HepG2 (cell line): Measurements from ENCODE around the gene RAD51AP1. TPM values are rescaled to one million over a fixed set of nuclear protein-coding genes. Genes with fewer than 3 reads are reported as not detected.

Source experiments
- ATAC-seq: fragments of 200-7000 bp; cut with Tn5 transposase; 3 replicates; pipeline ENCODE4 v1.9.1; 2020; ENCODE audit warnings: mild to moderate bottlenecking, moderate library complexity
- Bru-seq: library from RNA; stranded (reverse); fragments of 400-500 nt; gene quantifications from one replicate; lab custom pipeline; 2021; lab: Mats Ljungman, UMichigan
- BruChase-seq, 2 experiments: library from RNA; stranded (reverse); fragments of 400-500 nt; gene quantifications; one replicate each; lab custom pipeline; 2021; lab: Mats Ljungman, UMichigan
- BruUV-seq: library from RNA; stranded (reverse); fragments of 400-500 nt; replicated peaks from 2 replicates; lab custom pipeline; 2021; lab: Mats Ljungman, UMichigan
- CTCF ChIA-PET: fragments of 300-600 bp; formaldehyde crosslinking; extraction: SDS; loops from one replicate; lab custom pipeline; 2021; ENCODE audit warnings: low total read pairs, inconsistent platforms, low intra/inter-chr PET ratio; lab: Yijun Ruan, JAX
- POLR2A ChIA-PET: fragments of 350-600 bp; sonication (Branson Sonifier 250); formaldehyde crosslinking; loops from one replicate; lab custom pipeline; 2020; ENCODE audit warnings: antibody characterized with exemption, inconsistent platforms; lab: Yijun Ruan, JAX
- DNase-seq: peaks from one replicate; pipeline ENCODE4 v3.0.0-alpha.2; 2015; ENCODE audit warnings: low spot score
- FAIRE-seq: peaks from 3 replicates; lab custom pipeline; 2011; peaks lifted over from hg19 to GRCh38; lab: Jason Lieb, UNC
- H2AFZ ChIP-seq: one replicate; pipeline ENCODE4 v1.6.1; 2011; ENCODE audit warnings: low read length, inconsistent platforms
- H3K27ac ChIP-seq: fragments of 300-600 bp; 3 replicates; pipeline ENCODE4 v1.8.0; 2011; ENCODE audit warnings: mixed run types, mild to moderate bottlenecking, mixed read lengths, low read length, inconsistent platforms; ENCODE audit not compliant: insufficient read depth; ENCODE audit errors: extremely low read length
- H3K27me3 ChIP-seq, 2 experiments: fragments of 200-600 bp in 1 of 2; 2 replicates in 1 of 2; 3 replicates in 1 of 2; pipeline versions ENCODE4 v1.6.0 to v1.8.0; 2011; ENCODE audit warnings: low read length in 2 of 2, mild to moderate bottlenecking in 2 of 2, moderate library complexity in 2 of 2, inconsistent platforms in 1 of 2; ENCODE audit not compliant: insufficient read depth in 2 of 2, control insufficient read depth in 1 of 2
- H3K36me3 ChIP-seq, 2 experiments: fragments of 200-600 bp in 1 of 2; replicated peaks in 1 of 2; 2 replicates in 1 of 2; 3 replicates in 1 of 2; pipeline versions ENCODE4 v1.5.1 to v1.8.0; 2011; ENCODE audit warnings: low read length in 2 of 2, inconsistent platforms in 1 of 2; ENCODE audit not compliant: insufficient read depth in 2 of 2, control insufficient read depth in 1 of 2
- H3K4me1 ChIP-seq: 2 replicates; pipeline ENCODE4 v1.5.1; 2012; ENCODE audit warnings: low read length, inconsistent platforms; ENCODE audit not compliant: insufficient read depth
- H3K4me2 ChIP-seq: 2 replicates; pipeline ENCODE4 v1.6.0; 2011; ENCODE audit warnings: low read depth, low read length, inconsistent platforms
- H3K4me3 ChIP-seq, 3 experiments: fragments of 200-600 bp in 1 of 3; sonication (generic), shearing (Covaris generic) in 1 of 3; replicated peaks in 1 of 3; 2 replicates each; pipeline ENCODE4 v1.5.1; 2011 to 2016; ENCODE audit warnings: low read length in 3 of 3, inconsistent platforms in 2 of 3, low read depth in 2 of 3, mild to moderate bottlenecking in 2 of 3, control low read depth in 1 of 3, mixed read lengths in 1 of 3; ENCODE audit not compliant: insufficient read depth in 1 of 3
- H3K79me2 ChIP-seq: one replicate; pipeline ENCODE4 v1.6.1; 2011; ENCODE audit warnings: low read length, inconsistent platforms; ENCODE audit not compliant: insufficient read depth
- H3K9ac ChIP-seq: 2 replicates; pipeline ENCODE4 v1.6.0; 2011; ENCODE audit warnings: mild to moderate bottlenecking, low read depth, low read length, inconsistent platforms; ENCODE audit not compliant: insufficient read depth
- H3K9me3 ChIP-seq: 2 replicates; pipeline ENCODE4 v1.5.1; 2012; ENCODE audit warnings: mild to moderate bottlenecking, low read length
- H4K20me1 ChIP-seq: 2 replicates; pipeline ENCODE4 v1.6.0; 2011; ENCODE audit warnings: inconsistent platforms, mild to moderate bottlenecking, low read length, moderate library complexity; ENCODE audit not compliant: insufficient read depth
- BRD4 ChIP-seq: sonication (generic); formaldehyde crosslinking; IDR thresholded peaks from 2 replicates; pipeline ENCODE4 v1.4.0; 2020; ENCODE audit warnings: missing genetic modification reagents
- PHF5A ChIP-seq: IDR thresholded peaks from one replicate; pipeline ENCODE4 v1.6.1; 2018; ENCODE audit warnings: low read depth, missing genetic modification reagents; ENCODE audit not compliant: unreplicated experiment
- SIN3A ChIP-seq: IDR thresholded peaks from 2 replicates; pipeline ENCODE4 v1.6.1; 2011; ENCODE audit warnings: low read depth, mild to moderate bottlenecking, control low read depth, low read length, borderline replicate concordance
- TFDP1 ChIP-seq: IDR thresholded peaks from 2 replicates; pipeline ENCODE4 v1.6.1; 2016; ENCODE audit warnings: missing compliant biosample characterization, missing genetic modification reagents, borderline replicate concordance
- THAP8 ChIP-seq: sonication (generic); formaldehyde crosslinking; IDR thresholded peaks from 2 replicates; pipeline ENCODE4 v1.5.1; 2020; ENCODE audit warnings: missing genetic modification reagents, mild to moderate bottlenecking, borderline replicate concordance
- ZBTB43 ChIP-seq: sonication (generic); formaldehyde crosslinking; conservative IDR thresholded peaks from 2 replicates; pipeline ENCODE4 v1.4.0; 2020; ENCODE audit warnings: missing genetic modification reagents
- ZNF10 ChIP-seq: sonication (generic); formaldehyde crosslinking; IDR thresholded peaks from 2 replicates; pipeline ENCODE4 v1.4.0; 2020; ENCODE audit warnings: mild to moderate bottlenecking, low read depth, missing genetic modification reagents, borderline replicate concordance
- ZNF274 ChIP-seq: sonication (generic); formaldehyde crosslinking; IDR thresholded peaks from 2 replicates; pipeline ENCODE4 v1.5.1; 2020; ENCODE audit warnings: mild to moderate bottlenecking, missing genetic modification reagents
- ZNF564 ChIP-seq: sonication (generic); formaldehyde crosslinking; IDR thresholded peaks from 2 replicates; pipeline ENCODE4 v1.8.1; 2023; ENCODE audit warnings: mild to moderate bottlenecking, missing genetic modification reagents
- ZNF878 ChIP-seq: sonication (generic); formaldehyde crosslinking; IDR thresholded peaks from 2 replicates; pipeline ENCODE4 v1.8.1; 2023; ENCODE audit warnings: mild to moderate bottlenecking, missing genetic modification reagents, moderate library complexity
- WGBS: methylation state at CpG from one replicate; pipeline ENCODE4 v1.1.6; 2017; ENCODE audit warnings: low lambda C conversion rate; 5-methylcytosine and 5-hydroxymethylcytosine counted together
- in situ Hi-C: cut with HindIII; loops from 2 replicates; pipeline ENCODE4 v1.10.0; 2017; ENCODE audit warnings: low pct_unique_long_range_greater_than_20kb; ENCODE audit not compliant: extremely low pct_ligation_motif_present
- intact Hi-C: fragments of 100-400 bp; cut with micrococcal nuclease; formaldehyde crosslinking; loops from one replicate; pipeline ENCODE4 v1.10.0; 2022; ENCODE audit not compliant: unreplicated experiment
- long read RNA-seq, 2 experiments: library from RNA in 1 of 2; library from polyadenylated mRNA in 1 of 2; stranded (forward) in 1 of 2; unstranded in 1 of 2; transcript quantifications; one replicate each; pipeline ENCODE4 v2.0.0, GENCODE V29; 2019 to 2022
- polyA minus RNA-seq, 3 experiments: library from RNA; depleted of rRNA, polyadenylated mRNA; stranded (reverse); fragments of >200 nt; gene quantifications; 2 replicates each; pipeline ENCODE4 v1.2.3, GENCODE V29; 2011; ENCODE audit warnings: low replicate concordance in 1 of 3
- polyA plus RNA-seq, 8 experiments: library from polyadenylated mRNA; depleted of rRNA in 3 of 8; stranded (reverse) in 7 of 8; unstranded in 1 of 8; fragments of >200 nt; fragmentation: Illumina TruSeq in 4 of 8; extraction: Trizol in 4 of 8; gene quantifications; 2 replicates each; pipeline versions ENCODE4 v1.2.1 to v1.2.3, GENCODE V29; 2011 to 2016; ENCODE audit warnings: low read depth in 4 of 8, missing spikeins in 1 of 8, mixed read lengths in 1 of 8; ENCODE audit not compliant: insufficient read depth in 1 of 8
- total RNA-seq, 5 experiments: library from RNA; depleted of rRNA; stranded (reverse); fragments of >200 nt; fragmentation: Illumina TruSeq; extraction: Trizol; gene quantifications; 2 replicates each; pipeline ENCODE4 v1.2.3, GENCODE V29; 2016; ENCODE audit warnings: low read depth in 1 of 5
- TF ChIP-seq, protein P1 (sequence below): IDR thresholded peaks from 2 replicates; pipeline ENCODE4 v1.6.1; 2016; ENCODE audit warnings: low read depth, borderline replicate concordance

RAD51AP1 gene
- total RNA-seq (2016; rRNA removed; fragmentation: Illumina TruSeq; extraction: Trizol) (49.3 and 79.3 TPM in 2 replicates), polyA plus RNA-seq (2011; rRNA removed) (6.7 and 16.6 TPM in 2 replicates), polyA minus RNA-seq (2011; rRNA and poly(A)+ RNA removed; ENCODE audit: low replicate concordance) (1.8 and 5.4 TPM in 2 replicates), Bru-seq, nascent RNA (percentile 66 among the genes with signal in this experiment), BruChase-seq, experiment 1, labeled RNA remaining after a 6-hour chase (percentile 56 among the genes with signal in this experiment), BruChase-seq, experiment 2, labeled RNA remaining after a 2-hour chase (percentile 72 among the genes with signal in this experiment)
- total RNA-seq (2016; cell fraction: cytosol; rRNA removed; fragmentation: Illumina TruSeq; extraction: Trizol; ENCODE audit: low read depth) = 6.9 and 7.6 TPM in 2 replicates
- total RNA-seq (2016; cell fraction: insoluble cytoplasmic fraction; rRNA removed; fragmentation: Illumina TruSeq; extraction: Trizol) = 51.4 and 84.6 TPM in 2 replicates
- total RNA-seq (2016; cell fraction: membrane; rRNA removed; fragmentation: Illumina TruSeq; extraction: Trizol) = 17.9 and 22.4 TPM in 2 replicates
- 45.3 and 45.9 TPM in 2 replicates for total RNA-seq (2016; cell fraction: nucleus; rRNA removed; fragmentation: Illumina TruSeq; extraction: Trizol)
- 4.7 and 6.3 TPM in 2 replicates for polyA plus RNA-seq (2011; cell fraction: cytosol; rRNA removed)
- polyA plus RNA-seq (2011; cell fraction: nucleus; rRNA removed) = 8.7 and 9.8 TPM in 2 replicates
- 6.3 and 17.3 TPM in 2 replicates for polyA plus RNA-seq (2012)
- polyA plus RNA-seq (2016; cell fraction: cytosol; fragmentation: Illumina TruSeq; extraction: Trizol; ENCODE audit: low read depth) = 3.3 and 3.4 TPM in 2 replicates
- 68.2 and 73.1 TPM in 2 replicates for polyA plus RNA-seq (2016; cell fraction: insoluble cytoplasmic fraction; fragmentation: Illumina TruSeq; extraction: Trizol; ENCODE audit: low read depth)
- 8.8 and 8.9 TPM in 2 replicates for polyA plus RNA-seq (2016; cell fraction: membrane; fragmentation: Illumina TruSeq; extraction: Trizol; ENCODE audit: low read depth)
- polyA plus RNA-seq (2016; cell fraction: nucleus; fragmentation: Illumina TruSeq; extraction: Trizol; ENCODE audit: insufficient read depth, low read depth) = 40.3 and 41.0 TPM in 2 replicates
- 3.5 and 5.9 TPM in 2 replicates for polyA minus RNA-seq (2011; cell fraction: cytosol; rRNA and poly(A)+ RNA removed)
- polyA minus RNA-seq (2011; cell fraction: nucleus; rRNA and poly(A)+ RNA removed) = 20.3 and 23.4 TPM in 2 replicates
- long read RNA-seq, experiment 1, transcript RAD51AP1-202 (9 exons, 2,113 nt) = major isoform, 13 of 34 reads
- long read RNA-seq, experiment 1, partial matches to known transcripts = 14 of 34 reads
- long read RNA-seq, experiment 1, other reads (novel, unspliced or antisense) = 6 of 34 reads
- long read RNA-seq, experiment 2, partial matches to known transcripts = 0 of 8 reads
- long read RNA-seq, experiment 2, other reads (novel, unspliced or antisense) = 7 of 8 reads

DNA sequence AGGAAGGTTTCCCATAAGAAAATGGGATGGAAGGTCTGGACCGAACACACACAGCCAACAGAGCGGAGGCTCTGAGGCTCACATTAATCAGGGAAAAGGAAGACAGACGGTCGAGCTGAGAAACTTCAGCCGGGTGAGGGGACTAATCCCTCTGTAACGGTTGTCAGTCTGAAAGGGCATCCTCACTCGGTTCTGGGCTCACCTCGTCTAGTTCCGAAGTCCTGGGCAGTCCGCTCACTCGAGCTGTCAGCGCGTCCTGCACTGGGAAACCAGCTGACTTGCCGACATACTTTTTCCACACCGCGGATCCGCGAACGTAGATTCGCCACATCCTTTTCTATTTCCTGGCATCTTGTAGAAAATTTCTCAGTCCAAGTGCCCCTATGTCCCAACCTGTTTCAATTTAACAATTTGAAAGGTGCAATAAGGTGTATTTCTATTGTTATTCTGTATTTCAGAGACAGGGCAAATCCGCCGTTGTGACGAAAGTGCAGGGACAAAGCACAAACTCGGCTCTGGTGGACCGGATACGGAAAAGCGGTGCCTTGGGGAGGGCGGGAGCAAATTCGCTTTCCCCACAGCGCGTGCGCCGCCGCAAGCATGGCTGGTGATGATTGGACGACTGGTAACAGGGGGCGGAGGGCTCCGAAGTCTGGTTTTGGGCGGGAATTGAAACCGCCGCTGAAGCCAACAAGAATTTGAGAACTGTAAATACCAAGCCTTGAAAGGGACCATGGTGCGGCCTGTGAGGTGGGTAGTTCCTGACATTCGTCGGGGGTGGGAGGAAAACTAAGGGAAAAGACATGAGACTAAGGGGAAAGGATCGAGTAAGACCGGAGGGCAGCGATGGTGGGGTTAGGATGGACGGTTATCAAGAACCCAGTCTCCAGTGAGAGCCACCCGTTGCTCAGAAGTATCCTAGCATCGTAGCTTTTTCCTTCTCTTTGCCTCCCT, at the start of gene RAD51AP1:
Gene RAD51AP1, plus strand, starts transcription at position 684 of the 954 bp plus-strand sequence. Its CDS starts 50 bp downstream, at position 734.
- Histone ChIP-seq H3K4me3 (peak within 1 kb of the TSS; percentile 79 to 91 (median 84)), H3K4me1 (peaks cover 22% of the 10 kb centered on the region), H2AFZ (peak within 1 kb of the TSS; percentile 93), H3K4me2 (peak within 1 kb of the TSS; percentile 67), H3K27me3 (no peaks in the 10 kb centered on the region; a peak in 1 of 5 replicates), H3K27ac (peak within 1 kb of the TSS; percentile 89), H3K79me2 (peaks cover 35% of the 10 kb centered on the region), H3K9ac (peak within 1 kb of the TSS; percentile 86), H3K9me3 (no peaks in the 10 kb centered on the region), H4K20me1 (no peaks in the 10 kb centered on the region), H3K36me3 (0 out of 5 replicates have a peak, but pooled peaks cover 0 to 4% of the 10 kb centered on the region in 2 experiments)
- 2% methylated on average over 46 of the region's 49 CpGs for WGBS
- ATAC-seq (peak; percentile 99), DNase-seq (peak; percentile 93), FAIRE-seq (peak; percentile 75)
- intact Hi-C loops (no loop called here), in situ Hi-C loops (loop anchor here (10.0 kb wide), 1 partner anchor 234 kb away; no protein-coding TSS in a partner anchor)
- no TSS peak for BruUV-seq
- POLR2A ChIA-PET = no interaction called here
- CTCF ChIA-PET = no interaction called here
- TF ChIP-seq ZNF878 = peak; percentile 17
- no peak for TF ChIP-seq ZBTB43 (CRISPR knock-in tag)
- TF ChIP-seq TFDP1 (CRISPR knock-in tag) = peak; percentile 97
- TF ChIP-seq ZNF274 = no peak
- TF ChIP-seq BRD4 = peak; percentile 73; the same call in 1 of the 2 replicates
- TF ChIP-seq PHF5A (CRISPR knock-in tag) = no peak
- TF ChIP-seq SIN3A = peak; percentile 88
- no peak for TF ChIP-seq ZNF10 (CRISPR knock-in tag)
- no peak for TF ChIP-seq THAP8 (CRISPR knock-in tag)
- TF ChIP-seq ZNF564 (CRISPR knock-in tag) = no peak
- TF ChIP-seq, protein P1, sequence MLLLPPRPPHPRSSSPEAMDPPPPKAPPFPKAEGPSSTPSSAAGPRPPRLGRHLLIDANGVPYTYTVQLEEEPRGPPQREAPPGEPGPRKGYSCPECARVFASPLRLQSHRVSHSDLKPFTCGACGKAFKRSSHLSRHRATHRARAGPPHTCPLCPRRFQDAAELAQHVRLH = 0 out of 2 replicates have a peak, but pooled peaks have one; percentile 50
